ENCODE results near the gene HNRNPLL.
A peak's percentile ranks its signal among the peaks of the same experiment; 100 is the strongest.
"Not testable (repeated sequence)": the region's sequence is repeated elsewhere in the genome, so short reads cannot be mapped to it uniquely, and the experiment has no call there.

Gene HNRNPLL

GRCh38 chr2:38648107-38648761 is 45.5 kb upstream of the HNRNPLL start:
- TF ChIP-seq, protein P1, sequence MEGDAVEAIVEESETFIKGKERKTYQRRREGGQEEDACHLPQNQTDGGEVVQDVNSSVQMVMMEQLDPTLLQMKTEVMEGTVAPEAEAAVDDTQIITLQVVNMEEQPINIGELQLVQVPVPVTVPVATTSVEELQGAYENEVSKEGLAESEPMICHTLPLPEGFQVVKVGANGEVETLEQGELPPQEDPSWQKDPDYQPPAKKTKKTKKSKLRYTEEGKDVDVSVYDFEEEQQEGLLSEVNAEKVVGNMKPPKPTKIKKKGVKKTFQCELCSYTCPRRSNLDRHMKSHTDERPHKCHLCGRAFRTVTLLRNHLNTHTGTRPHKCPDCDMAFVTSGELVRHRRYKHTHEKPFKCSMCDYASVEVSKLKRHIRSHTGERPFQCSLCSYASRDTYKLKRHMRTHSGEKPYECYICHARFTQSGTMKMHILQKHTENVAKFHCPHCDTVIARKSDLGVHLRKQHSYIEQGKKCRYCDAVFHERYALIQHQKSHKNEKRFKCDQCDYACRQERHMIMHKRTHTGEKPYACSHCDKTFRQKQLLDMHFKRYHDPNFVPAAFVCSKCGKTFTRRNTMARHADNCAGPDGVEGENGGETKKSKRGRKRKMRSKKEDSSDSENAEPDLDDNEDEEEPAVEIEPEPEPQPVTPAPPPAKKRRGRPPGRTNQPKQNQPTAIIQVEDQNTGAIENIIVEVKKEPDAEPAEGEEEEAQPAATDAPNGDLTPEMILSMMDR (conservative IDR thresholded peaks at IDR 0.05; ENCODE audit: low read depth, low read length): no peak
- H3K4me1 ChIP-seq (ENCODE audit: low read depth, poor library complexity, severe bottlenecking): peaks cover 58% of the 10 kb centered on the region
- H3K79me2 ChIP-seq (ENCODE audit: insufficient read depth, low read depth): no peaks in the 10 kb centered on the region
- no peaks in the 10 kb centered on the region for H3K27me3 ChIP-seq (ENCODE audit: insufficient read depth, low read depth)
- H3K4me3 ChIP-seq (IDR thresholded peaks at IDR 0.05; ENCODE audit: insufficient read depth, low read depth, low read length): peak overlapping the region; percentile 31
- no peaks in the 10 kb centered on the region for H3K36me3 ChIP-seq (ENCODE audit: insufficient read depth)
- no peak overlapping the region for H2AFZ ChIP-seq (ENCODE audit: low read depth)
- H3K4me2 ChIP-seq: peak overlapping the region; percentile 14; the same call in 1 of the 2 replicates
- H4K20me1 ChIP-seq (ENCODE audit: insufficient read depth): no peaks in the 10 kb centered on the region
- no peak overlapping the region for H3K9ac ChIP-seq
- H3K27ac ChIP-seq: no peak overlapping the region; the same call in 1 of the 2 replicates

DNA sequence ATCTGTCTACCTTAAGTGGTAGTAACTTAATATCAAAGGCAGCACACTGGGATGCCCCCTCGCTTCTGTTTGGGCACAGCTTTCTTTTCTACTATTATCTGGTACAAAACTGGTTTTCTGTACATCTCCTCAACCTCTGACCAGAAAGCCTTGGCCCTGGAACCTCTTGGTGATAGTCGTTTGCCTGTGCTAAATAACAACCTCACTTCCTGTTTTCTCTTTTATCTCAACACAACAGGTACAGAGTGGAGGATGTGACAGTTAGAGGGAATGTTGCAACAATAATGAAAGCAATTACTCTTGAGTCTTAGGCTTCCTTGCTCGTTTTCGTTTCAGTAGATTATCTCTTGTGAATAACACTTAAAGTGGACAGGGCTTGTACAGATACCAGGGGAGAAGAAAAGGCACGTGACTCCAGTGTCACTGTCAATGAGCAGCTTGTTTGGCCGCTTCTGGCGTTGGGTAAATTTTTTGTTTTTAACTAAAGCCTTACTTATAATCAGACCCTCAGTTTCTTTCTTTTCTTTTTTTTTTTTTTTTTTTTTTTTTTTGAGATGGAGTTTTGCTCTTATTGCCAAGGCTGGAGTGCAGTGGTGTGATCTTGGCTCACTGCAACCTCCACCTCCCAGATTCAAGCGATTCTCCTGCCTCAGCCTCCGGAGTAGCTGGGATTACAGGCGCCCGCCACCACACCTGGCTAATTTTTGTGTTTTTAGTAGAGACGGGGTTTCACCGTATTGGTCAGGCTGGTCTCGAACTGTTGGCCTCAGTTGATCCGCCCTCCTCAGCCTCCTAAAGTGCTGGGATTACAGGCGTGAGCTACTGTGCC is 41.2 kb upstream of the HNRNPLL start:
- 0 out of 2 replicates have a peak overlapping the region, but pooled peaks have one; percentile 24 for H2AFZ ChIP-seq (ENCODE audit: low read depth)
- peaks cover 26% of the 10 kb centered on the region for H3K4me1 ChIP-seq (ENCODE audit: low read depth, poor library complexity, severe bottlenecking)
- not testable (repeated sequence) for H3K36me3 ChIP-seq (ENCODE audit: insufficient read depth); H4K20me1 ChIP-seq (ENCODE audit: insufficient read depth); H3K9ac ChIP-seq; H3K4me3 ChIP-seq (IDR thresholded peaks at IDR 0.05; ENCODE audit: insufficient read depth, low read depth, low read length); H3K27ac ChIP-seq; H3K79me2 ChIP-seq (ENCODE audit: insufficient read depth, low read depth); H3K27me3 ChIP-seq (ENCODE audit: insufficient read depth, low read depth)
- H3K4me2 ChIP-seq: peak overlapping the region; percentile 22; the same call in 1 of the 2 replicates

GRCh38 chr2:38643021-38643671 is 40.4 kb upstream of the HNRNPLL start:
- Histone ChIP-seq H3K27ac (no peak overlapping the region), H3K36me3 (ENCODE audit: insufficient read depth) (no peaks in the 10 kb centered on the region), H2AFZ (ENCODE audit: low read depth) (no peak overlapping the region), H3K79me2 (ENCODE audit: insufficient read depth, low read depth) (no peaks in the 10 kb centered on the region), H4K20me1 (ENCODE audit: insufficient read depth) (no peaks in the 10 kb centered on the region), H3K4me3 (IDR thresholded peaks at IDR 0.05; ENCODE audit: insufficient read depth, low read depth, low read length) (no peak overlapping the region), H3K4me1 (ENCODE audit: low read depth, poor library complexity, severe bottlenecking) (peaks cover 23% of the 10 kb centered on the region), H3K4me2 (no peak overlapping the region), H3K27me3 (ENCODE audit: insufficient read depth, low read depth) (no peaks in the 10 kb centered on the region), H3K9ac (no peak overlapping the region)
- TF ChIP-seq, protein P1 (conservative IDR thresholded peaks at IDR 0.05; ENCODE audit: low read depth, low read length): no peak

DNA sequence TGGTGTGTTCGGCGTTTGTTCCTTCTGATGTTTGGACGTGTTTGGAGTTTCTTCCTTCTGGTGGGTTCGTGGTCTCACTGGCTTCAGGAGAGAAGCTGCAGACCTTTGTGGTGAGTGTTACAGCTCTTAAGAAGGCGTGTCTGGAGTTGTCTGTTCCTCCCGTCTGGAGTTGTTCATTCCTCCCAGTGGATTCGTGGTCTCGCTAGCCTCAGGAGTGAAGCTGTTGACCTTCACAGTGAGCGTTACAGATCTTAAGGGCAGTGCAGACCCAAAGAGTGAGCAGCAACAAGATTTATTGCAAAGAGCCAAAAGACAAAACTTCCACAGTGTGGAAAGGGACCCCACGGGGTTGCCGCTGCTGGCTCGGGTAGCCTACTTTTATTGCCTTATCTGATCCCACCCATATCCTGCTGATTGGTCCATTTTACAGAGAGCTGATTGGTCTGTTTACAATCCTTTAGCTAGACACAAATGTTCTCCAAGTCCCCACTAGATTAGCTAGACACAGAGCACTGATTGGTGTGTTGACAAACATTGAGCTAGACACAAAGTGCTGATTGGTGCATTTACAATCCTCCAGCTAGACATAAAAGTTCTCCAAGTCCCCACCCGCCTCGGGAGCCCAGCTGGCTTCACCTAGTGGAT is 39.8 kb upstream of the HNRNPLL start:
- peaks cover 17% of the 10 kb centered on the region for H3K4me1 ChIP-seq (ENCODE audit: low read depth, poor library complexity, severe bottlenecking)
- H2AFZ ChIP-seq (ENCODE audit: low read depth); H3K4me2 ChIP-seq; H3K4me3 ChIP-seq (IDR thresholded peaks at IDR 0.05; ENCODE audit: insufficient read depth, low read depth, low read length); H3K79me2 ChIP-seq (ENCODE audit: insufficient read depth, low read depth); H4K20me1 ChIP-seq (ENCODE audit: insufficient read depth); H3K27ac ChIP-seq; H3K36me3 ChIP-seq (ENCODE audit: insufficient read depth); H3K9ac ChIP-seq; H3K27me3 ChIP-seq (ENCODE audit: insufficient read depth, low read depth): not testable (repeated sequence)

GRCh38 chr2:38636069-38636468 is 33.3 kb upstream of the HNRNPLL start:
- H3K9ac ChIP-seq: no peak overlapping the region
- no peaks in the 10 kb centered on the region for H3K79me2 ChIP-seq (ENCODE audit: insufficient read depth, low read depth)
- H3K4me3 ChIP-seq (IDR thresholded peaks at IDR 0.05; ENCODE audit: insufficient read depth, low read depth, low read length): no peak overlapping the region
- H3K4me1 ChIP-seq (ENCODE audit: low read depth, poor library complexity, severe bottlenecking): peaks cover 36% of the 10 kb centered on the region
- H3K4me2 ChIP-seq: peak overlapping the region; percentile 64; the same call in 1 of the 2 replicates
- no peaks in the 10 kb centered on the region for H4K20me1 ChIP-seq (ENCODE audit: insufficient read depth)
- no peak overlapping the region for H2AFZ ChIP-seq (ENCODE audit: low read depth)
- no peaks in the 10 kb centered on the region for H3K27me3 ChIP-seq (ENCODE audit: insufficient read depth, low read depth)
- no peaks in the 10 kb centered on the region for H3K36me3 ChIP-seq (ENCODE audit: insufficient read depth)
- H3K27ac ChIP-seq: no peak overlapping the region
- TF ChIP-seq, protein P1 (conservative IDR thresholded peaks at IDR 0.05; ENCODE audit: low read depth, low read length): no peak

Data from KMS-11 (cell line).